ENCODE results near the gene BIRC6.

The BIRC6 gene

DNA sequence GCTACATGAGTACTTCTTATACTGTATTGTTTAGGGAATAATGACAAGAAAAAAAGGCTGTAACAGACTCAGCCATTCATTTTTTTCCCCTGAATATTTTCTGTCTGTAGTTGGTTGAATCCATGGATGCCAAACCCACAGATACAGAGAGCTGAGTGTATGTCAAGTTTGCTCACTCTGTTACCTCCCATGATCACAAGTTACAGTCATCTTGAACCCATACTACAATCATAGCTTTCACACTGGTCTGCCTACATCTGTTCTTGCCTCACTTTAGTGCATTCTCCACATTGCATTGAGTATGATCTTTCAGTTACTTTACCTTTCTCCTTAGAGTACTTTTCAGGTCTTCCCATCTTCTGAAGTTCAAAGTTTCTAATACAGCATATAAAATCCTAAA is 94.0 kb downstream of the BIRC6 start:
- no peak for DNase-seq
- Histone ChIP-seq H3K27ac (no peak overlapping the region), H3K36me3 (peaks cover 22% of the 10 kb centered on the region), H3K9me3 (ENCODE audit: severe bottlenecking) (no peaks in the 10 kb centered on the region), H3K4me3 (ENCODE audit: low read depth, low read length) (no peak overlapping the region), H3K27me3 (ENCODE audit: insufficient read depth, low read depth, severe bottlenecking) (no peaks in the 10 kb centered on the region)
- no peak for TF ChIP-seq CTCF (IDR thresholded peaks at IDR 0.05; ENCODE audit: low read depth, low read length)

GRCh38 chr2:32452338-32453064 is 95.7 kb downstream of the BIRC6 start:
- no peak for DNase-seq
- Histone ChIP-seq H3K27ac (no peak overlapping the region), H3K27me3 (ENCODE audit: insufficient read depth, low read depth, severe bottlenecking) (no peaks in the 10 kb centered on the region), H3K36me3 (peaks cover 23% of the 10 kb centered on the region), H3K9me3 (ENCODE audit: severe bottlenecking) (no peaks in the 10 kb centered on the region), H3K4me3 (ENCODE audit: low read depth, low read length) (no peak overlapping the region)
- no peak for TF ChIP-seq CTCF (IDR thresholded peaks at IDR 0.05; ENCODE audit: low read depth, low read length)

- Histone ChIP-seq H3K27me3 (ENCODE audit: insufficient read depth, low read depth, severe bottlenecking) (no peaks in the 10 kb centered on the region), H3K4me3 (ENCODE audit: low read depth, low read length) (no peak overlapping the region), H3K9me3 (ENCODE audit: severe bottlenecking) (no peaks in the 10 kb centered on the region), H3K36me3 (peaks cover 23% of the 10 kb centered on the region), H3K27ac (no peak overlapping the region)
- no peak for DNase-seq
- no peak for TF ChIP-seq CTCF (IDR thresholded peaks at IDR 0.05; ENCODE audit: low read depth, low read length)
Observed at GRCh38 chr2:32453242-32454062, 96.6 kb downstream of the BIRC6 start.

GRCh38 chr2:32455816-32456215 is 99.0 kb downstream of the BIRC6 start:
- Histone ChIP-seq H3K27ac (no peak overlapping the region), H3K36me3 (peaks cover 20% of the 10 kb centered on the region), H3K9me3 (ENCODE audit: severe bottlenecking) (no peaks in the 10 kb centered on the region), H3K4me3 (ENCODE audit: low read depth, low read length) (no peak overlapping the region), H3K27me3 (ENCODE audit: insufficient read depth, low read depth, severe bottlenecking) (no peaks in the 10 kb centered on the region)
- DNase-seq, result no peak
- no peak for TF ChIP-seq CTCF (IDR thresholded peaks at IDR 0.05; ENCODE audit: low read depth, low read length)

DNA sequence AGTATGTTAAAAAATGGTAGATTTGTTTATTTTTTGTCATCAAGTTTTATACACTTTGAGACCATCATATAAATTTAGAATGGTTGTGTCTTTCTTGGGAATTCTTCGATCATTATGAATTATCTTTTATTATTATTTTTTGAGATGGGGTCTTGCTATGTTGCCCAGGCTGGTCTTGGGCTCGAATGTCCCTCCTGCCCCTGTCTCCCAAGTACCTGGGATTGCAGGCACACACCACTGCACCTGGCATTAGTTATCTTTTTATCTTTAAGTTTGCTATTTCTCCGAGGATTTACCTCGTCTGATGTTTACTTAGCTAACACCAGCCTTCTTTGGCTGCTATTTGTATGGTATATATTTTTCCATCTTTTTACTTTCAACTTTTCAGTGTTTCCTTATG is 100.0 kb downstream of the BIRC6 start:
- DNase-seq, result no peak
- peaks cover 16% of the 10 kb centered on the region for H3K36me3 ChIP-seq
- no peak for TF ChIP-seq CTCF (IDR thresholded peaks at IDR 0.05; ENCODE audit: low read depth, low read length)
- no peak overlapping the region for H3K27ac ChIP-seq
- no peak overlapping the region for H3K4me3 ChIP-seq (ENCODE audit: low read depth, low read length)
- no peaks in the 10 kb centered on the region for H3K27me3 ChIP-seq (ENCODE audit: insufficient read depth, low read depth, severe bottlenecking)
- H3K9me3 ChIP-seq (ENCODE audit: severe bottlenecking), result no peaks in the 10 kb centered on the region
